Thymus (tissue), 11 donors: ENCODE results near the gene UCK2. TPM values are rescaled to one million over a fixed set of nuclear protein-coding genes. Genes with fewer than 3 reads are reported as not detected.

ENCODE experiments used
- DNase-seq, 9 donors: peaks; one replicate each; pipeline ENCODE4 v3.0.0-alpha.2; 2013; ENCODE audit warnings: low spot score in 9 of 9, low read depth in 6 of 9, missing footprints in 1 of 9
- H3K27ac ChIP-seq, 2 donors: one replicate each; pipeline ENCODE4 v1.5.1; 2013; ENCODE audit warnings: control low read depth in 1 of 2, low read depth in 1 of 2, low read length in 1 of 2, mild to moderate bottlenecking in 1 of 2, moderate library complexity in 1 of 2
- H3K27me3 ChIP-seq, 2 donors: one replicate each; pipeline ENCODE4 v1.5.1; 2013; ENCODE audit warnings: low read length in 1 of 2; ENCODE audit not compliant: control insufficient read depth in 2 of 2, insufficient read depth in 1 of 2
- H3K36me3 ChIP-seq, 2 donors: one replicate each; pipeline ENCODE4 v1.5.1; 2013; ENCODE audit warnings: low read length in 1 of 2, mild to moderate bottlenecking in 1 of 2, moderate library complexity in 1 of 2; ENCODE audit not compliant: control insufficient read depth in 2 of 2, insufficient read depth in 2 of 2
- H3K4me1 ChIP-seq, 2 donors: one replicate each; pipeline ENCODE4 v1.5.1; 2013; ENCODE audit warnings: low read length in 2 of 2; ENCODE audit not compliant: control insufficient read depth in 2 of 2, insufficient read depth in 2 of 2
- H3K4me3 ChIP-seq, 2 donors: one replicate each; pipeline ENCODE4 v1.5.1; 2013; ENCODE audit warnings: low read length in 2 of 2, control low read depth in 1 of 2, mild to moderate bottlenecking in 1 of 2
- H3K9me3 ChIP-seq, 2 donors: one replicate each; pipeline ENCODE4 v1.5.1; 2013; ENCODE audit warnings: low read length in 1 of 2, mild to moderate bottlenecking in 1 of 2; ENCODE audit not compliant: control insufficient read depth in 2 of 2, insufficient read depth in 1 of 2
- WGBS: extraction: QIAGEN DNeasy Blood & Tissue Kit; methylation state at CpG from one replicate; pipeline ENCODE4 v1.1.7; 2013; 5-methylcytosine and 5-hydroxymethylcytosine counted together
- polyA plus RNA-seq: library from polyadenylated mRNA; stranded (reverse); fragments of 200-250 nt; gene quantifications from one replicate; pipeline ENCODE4 v1.2.3, GENCODE V29; 2013
- total RNA-seq: library from RNA; stranded (reverse); fragments of 120-200 nt; gene quantifications from one replicate; pipeline ENCODE4 v1.2.4, GENCODE V29; 2013
- donor health status: healthy.

UCK2 gene
- total and polyA plus RNA-seq, 2 donors: 13.2 to 32.6 TPM

- no peak overlapping the region for H3K27ac ChIP-seq
- no peaks in the 10 kb centered on the region for H3K36me3 ChIP-seq
- 96% methylated on average over 4 of the region's 4 CpGs for WGBS
- no peak for DNase-seq
- peaks cover 0 to 2% of the 10 kb centered on the region in 2 donors for H3K4me1 ChIP-seq
- no peak overlapping the region for H3K4me3 ChIP-seq
- H3K9me3 ChIP-seq: no peaks in the 10 kb centered on the region
- H3K27me3 ChIP-seq: no peaks in the 10 kb centered on the region
Measured at GRCh38 chr1:165917166-165917565, 89.8 kb downstream of the UCK2 start.

- Histone ChIP-seq H3K27ac (no peak overlapping the region), H3K36me3 (no peaks in the 10 kb centered on the region), H3K4me1 (peaks cover 14 to 18% of the 10 kb centered on the region in 2 donors), H3K4me3 (no peak overlapping the region), H3K27me3 (no peaks in the 10 kb centered on the region), H3K9me3 (no peaks in the 10 kb centered on the region)
- no peak for DNase-seq
- WGBS: 77% methylated on average over 11 of the region's 11 CpGs
Measured at GRCh38 chr1:165924117-165924516, 96.7 kb downstream of the UCK2 start.

- Histone ChIP-seq H3K27ac (peak overlapping the region in 1 of 2 donors; percentile 10), H3K27me3 (no peaks in the 10 kb centered on the region), H3K4me1 (peaks cover 14 to 18% of the 10 kb centered on the region in 2 donors), H3K36me3 (no peaks in the 10 kb centered on the region), H3K9me3 (no peaks in the 10 kb centered on the region), H3K4me3 (no peak overlapping the region)
- peak in 1 of 9 donors; percentile 16 for DNase-seq
- 79% methylated on average over 7 of the region's 7 CpGs for WGBS
Measured at GRCh38 chr1:165925498-165926079, 98.2 kb downstream of the UCK2 start.

- Histone ChIP-seq H3K36me3 (no peaks in the 10 kb centered on the region), H3K9me3 (no peaks in the 10 kb centered on the region), H3K27ac (peak overlapping the region in 1 of 2 donors; percentile 83), H3K4me1 (peaks cover 14 to 18% of the 10 kb centered on the region in 2 donors), H3K27me3 (no peaks in the 10 kb centered on the region), H3K4me3 (no peak overlapping the region)
- 4% methylated on average over 2 of the region's 2 CpGs for WGBS
- peak in 8 of 9 donors; percentile 33 to 85 (median 56) for DNase-seq
Measured at GRCh38 chr1:165927169-165927568, 99.8 kb downstream of the UCK2 start.

- Histone ChIP-seq H3K4me1 (peaks cover 14 to 18% of the 10 kb centered on the region in 2 donors), H3K36me3 (no peaks in the 10 kb centered on the region), H3K4me3 (no peak overlapping the region), H3K27me3 (no peaks in the 10 kb centered on the region), H3K27ac (peak overlapping the region in 1 of 2 donors; percentile 81), H3K9me3 (no peaks in the 10 kb centered on the region)
- DNase-seq: peak in 7 of 9 donors; percentile 51 to 84 (median 61)
- WGBS: 68% methylated on average over 10 of the region's 10 CpGs
Measured at GRCh38 chr1:165928075-165928731, 100.8 kb downstream of the UCK2 start.

- Histone ChIP-seq H3K9me3 (no peaks in the 10 kb centered on the region), H3K4me3 (no peak overlapping the region), H3K36me3 (no peaks in the 10 kb centered on the region), H3K27me3 (peaks cover 0 to 2% of the 10 kb centered on the region in 2 donors), H3K4me1 (peaks cover 2 to 6% of the 10 kb centered on the region in 2 donors), H3K27ac (no peak overlapping the region)
- DNase-seq: no peak
- WGBS: 94% methylated on average over 1 of the region's 1 CpG
Measured at GRCh38 chr1:165930961-165931360, 103.5 kb downstream of the UCK2 start.

- Histone ChIP-seq H3K9me3 (no peaks in the 10 kb centered on the region), H3K4me3 (no peak overlapping the region), H3K36me3 (no peaks in the 10 kb centered on the region), H3K27me3 (peaks cover 0 to 2% of the 10 kb centered on the region in 2 donors), H3K4me1 (no peaks in the 10 kb centered on the region), H3K27ac (no peak overlapping the region)
- DNase-seq: no peak
- 87% methylated on average over 9 of the region's 9 CpGs for WGBS
Measured at GRCh38 chr1:165933446-165934170, 106.2 kb downstream of the UCK2 start.

GRCh38 chr1:165936542-165936941, 109.1 kb downstream of the UCK2 start:
- no peak overlapping the region for H3K4me3 ChIP-seq
- H3K27me3 ChIP-seq: peaks cover 0 to 5% of the 10 kb centered on the region in 2 donors
- no peak overlapping the region for H3K27ac ChIP-seq
- no peaks in the 10 kb centered on the region for H3K4me1 ChIP-seq
- DNase-seq: no peak
- WGBS: 95% methylated on average over 5 of the region's 5 CpGs
- no peaks in the 10 kb centered on the region for H3K9me3 ChIP-seq
- no peaks in the 10 kb centered on the region for H3K36me3 ChIP-seq

GRCh38 chr1:165937829-165938228, 110.4 kb downstream of the UCK2 start:
- Histone ChIP-seq H3K27me3 (peaks cover 0 to 5% of the 10 kb centered on the region in 2 donors), H3K4me3 (no peak overlapping the region), H3K27ac (no peak overlapping the region), H3K9me3 (no peaks in the 10 kb centered on the region), H3K36me3 (no peaks in the 10 kb centered on the region), H3K4me1 (no peaks in the 10 kb centered on the region)
- 97% methylated on average over 2 of the region's 2 CpGs for WGBS
- DNase-seq: no peak
